ENCODE results near the gene CLMN.
"Not testable (repeated sequence)": the region's sequence is repeated elsewhere in the genome, so short reads cannot be mapped to it uniquely, and the experiment has no call there.

Gene CLMN

DNA sequence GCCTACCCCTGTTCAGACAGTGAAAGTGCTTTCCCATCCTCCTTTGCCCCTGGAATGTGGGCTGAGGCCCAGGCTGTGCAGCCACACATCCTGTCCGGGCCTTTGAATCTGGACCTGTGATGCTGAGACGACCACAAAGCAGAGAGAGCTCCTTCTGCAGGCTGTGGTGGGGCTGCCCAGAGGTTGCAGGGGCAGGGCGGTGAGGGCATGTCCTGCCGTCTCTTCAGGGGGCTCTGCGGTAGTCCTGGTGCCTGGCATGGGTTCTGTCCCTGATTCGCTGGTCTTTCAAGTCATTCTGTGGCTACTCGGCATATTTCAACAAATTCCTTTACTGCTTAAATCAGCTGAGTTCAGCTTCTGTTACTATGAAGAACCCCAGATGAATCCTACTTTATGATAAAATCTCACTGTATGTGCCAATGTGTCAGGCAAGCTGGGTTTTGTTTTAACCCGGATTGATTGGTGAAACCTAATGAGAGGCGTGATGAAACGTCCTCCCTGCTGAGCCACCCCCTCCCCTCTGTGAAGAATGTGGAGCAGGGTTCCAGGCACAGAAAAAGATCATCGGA is 99.0 kb downstream of the CLMN start:
- no peak for DNase-seq (ENCODE audit: low read depth, low spot score)

DNA sequence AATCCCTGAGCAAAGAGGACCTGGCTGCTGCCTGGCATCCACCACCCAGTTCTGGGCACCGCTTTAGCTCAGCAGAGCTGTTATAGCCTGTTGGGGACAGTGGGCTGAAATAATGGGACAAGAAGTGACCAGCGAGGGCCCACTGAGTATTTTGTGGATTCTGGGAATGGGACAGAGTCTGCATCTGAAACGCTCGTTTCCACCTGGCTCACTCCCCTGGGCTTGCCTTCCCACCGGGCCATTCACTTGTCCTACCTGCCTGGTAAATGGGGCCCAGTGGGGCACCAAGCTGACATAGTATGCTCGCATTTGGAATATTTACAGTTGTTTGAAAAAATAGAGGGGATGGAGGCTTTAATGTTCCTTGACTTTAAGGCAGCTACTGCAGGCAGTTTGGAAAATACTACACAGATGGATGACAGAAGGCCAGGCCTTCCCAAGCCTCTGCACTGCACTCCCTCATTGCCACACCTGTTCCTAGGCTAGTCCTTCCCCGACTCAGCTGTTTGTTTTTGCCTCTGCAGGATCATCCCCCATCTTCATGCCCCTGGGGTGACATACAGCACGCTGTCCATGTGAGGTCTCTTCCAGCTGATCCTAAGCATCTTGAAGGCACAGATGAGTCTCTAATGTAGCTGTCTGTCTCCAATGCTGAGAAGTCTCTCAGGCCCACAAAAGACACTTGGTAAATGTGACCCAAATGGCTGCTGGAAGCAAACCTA is 101.1 kb downstream of the CLMN start:
- DNase-seq (ENCODE audit: low read depth, low spot score) = no peak

DNA sequence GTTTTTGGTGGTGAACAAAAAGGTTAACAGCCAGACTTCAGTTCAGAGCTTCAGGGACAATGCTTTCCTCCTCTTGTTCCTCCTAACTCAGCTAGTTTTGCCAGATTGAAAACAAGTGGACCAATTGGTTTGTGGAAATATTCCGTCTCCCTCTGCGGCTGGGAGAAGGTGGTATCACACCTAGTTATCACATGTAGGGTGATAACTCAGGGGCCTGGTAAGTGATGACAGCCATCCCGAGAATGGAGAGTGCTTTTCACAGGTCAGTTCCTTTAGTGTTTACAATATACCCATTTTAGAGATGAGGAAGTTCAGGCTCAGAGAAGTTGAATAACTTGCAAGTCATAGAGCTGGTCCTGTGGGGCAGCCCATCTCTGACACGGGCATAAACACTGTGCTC is 101.7 kb downstream of the CLMN start:
- no peak for DNase-seq (ENCODE audit: low read depth, low spot score)

DNA sequence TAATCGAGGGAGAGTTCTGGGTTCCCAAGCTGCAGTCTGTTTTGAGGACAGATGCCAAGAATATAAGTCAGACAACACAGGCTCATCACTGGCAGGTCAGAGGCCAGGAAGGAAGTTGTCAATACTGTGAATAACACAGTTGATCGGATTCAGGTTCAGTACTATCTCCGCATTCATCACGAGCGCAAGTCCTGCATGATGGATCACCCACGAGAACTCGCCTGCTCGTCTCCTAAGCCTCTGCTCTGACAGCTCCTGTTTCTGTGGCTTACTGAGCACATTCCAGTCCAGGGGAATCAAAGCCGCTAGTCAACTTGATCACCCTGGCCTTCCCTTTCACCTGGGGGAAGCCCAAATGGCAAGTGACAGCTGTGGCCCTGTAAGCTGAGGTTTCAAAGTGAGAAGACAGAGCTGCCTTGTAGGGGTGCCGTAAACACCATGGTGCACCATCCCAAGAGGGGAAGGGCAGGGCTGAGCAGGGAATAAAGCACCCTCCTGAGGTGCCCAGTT is 102.3 kb downstream of the CLMN start:
- no peak for DNase-seq (ENCODE audit: low read depth, low spot score)

DNA sequence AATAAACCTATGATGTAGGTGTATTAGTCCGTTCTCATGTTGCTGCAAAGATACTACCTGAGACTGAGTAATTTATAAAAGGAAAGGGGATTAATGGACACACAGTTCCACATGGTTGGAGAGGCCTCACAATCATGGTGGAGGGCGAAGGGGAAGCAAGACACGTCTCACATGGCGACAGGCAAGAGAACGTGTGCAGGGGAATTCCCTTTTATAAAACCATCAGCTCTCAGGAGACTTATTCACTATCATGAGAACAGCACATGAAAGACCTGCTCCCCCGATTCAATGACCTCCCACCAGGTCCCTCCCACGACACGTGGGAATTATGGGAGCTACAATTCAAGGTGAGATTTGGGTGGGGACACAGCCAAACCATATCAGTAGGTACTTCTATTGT is 103.7 kb downstream of the CLMN start:
- DNase-seq (ENCODE audit: low read depth, low spot score) = no peak

DNA sequence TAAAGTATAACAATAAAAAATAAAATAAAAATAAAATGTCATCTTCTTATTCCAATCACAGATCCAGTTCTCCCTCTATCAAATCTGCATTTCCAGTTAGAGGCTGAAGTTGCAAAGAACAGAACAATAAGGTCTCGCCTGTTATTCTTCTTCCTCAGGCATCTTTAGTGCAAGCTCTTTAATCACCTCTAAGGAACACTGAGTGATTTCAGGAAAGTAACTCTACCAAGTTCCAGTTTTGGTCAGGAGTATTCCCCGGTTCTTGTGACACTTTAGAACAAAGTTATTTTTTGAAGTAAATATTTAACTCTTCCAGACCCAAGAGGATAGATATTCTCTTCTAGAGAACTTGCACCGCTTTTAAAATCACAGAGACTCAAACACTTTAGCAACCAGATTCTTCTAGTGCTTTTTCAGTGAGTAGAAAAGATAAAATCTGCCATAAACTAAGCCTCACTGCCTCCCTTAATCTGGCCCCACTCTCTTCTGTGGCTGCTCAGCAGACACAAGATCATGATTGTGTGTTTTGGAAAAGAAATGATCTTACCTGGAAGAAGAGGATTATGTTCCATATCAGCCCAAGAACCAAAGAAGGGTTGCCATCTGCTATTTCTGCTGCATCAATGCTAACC is 104.5 kb downstream of the CLMN start:
- DNase-seq (ENCODE audit: low read depth, low spot score) = no peak

DNA sequence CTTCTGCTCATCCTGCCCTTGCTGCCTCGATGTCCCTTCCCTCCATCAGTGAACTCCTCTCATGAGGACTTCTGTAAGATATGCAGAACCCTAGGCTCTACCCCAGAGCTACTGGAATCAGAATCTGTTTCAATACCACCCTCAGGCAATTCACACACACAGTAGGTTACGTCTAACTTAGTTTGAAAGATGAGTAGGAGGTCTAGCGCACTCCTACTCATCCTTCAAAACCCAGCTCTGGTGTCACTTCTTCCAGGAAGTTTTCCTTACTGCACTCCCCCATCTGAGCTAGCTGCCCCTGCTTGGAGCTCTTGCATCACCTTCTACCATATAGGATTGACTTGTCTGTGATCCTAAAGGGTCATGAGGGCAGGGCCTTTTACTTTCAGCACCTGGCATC is 105.9 kb downstream of the CLMN start:
- no peak for DNase-seq (ENCODE audit: low read depth, low spot score)

DNA sequence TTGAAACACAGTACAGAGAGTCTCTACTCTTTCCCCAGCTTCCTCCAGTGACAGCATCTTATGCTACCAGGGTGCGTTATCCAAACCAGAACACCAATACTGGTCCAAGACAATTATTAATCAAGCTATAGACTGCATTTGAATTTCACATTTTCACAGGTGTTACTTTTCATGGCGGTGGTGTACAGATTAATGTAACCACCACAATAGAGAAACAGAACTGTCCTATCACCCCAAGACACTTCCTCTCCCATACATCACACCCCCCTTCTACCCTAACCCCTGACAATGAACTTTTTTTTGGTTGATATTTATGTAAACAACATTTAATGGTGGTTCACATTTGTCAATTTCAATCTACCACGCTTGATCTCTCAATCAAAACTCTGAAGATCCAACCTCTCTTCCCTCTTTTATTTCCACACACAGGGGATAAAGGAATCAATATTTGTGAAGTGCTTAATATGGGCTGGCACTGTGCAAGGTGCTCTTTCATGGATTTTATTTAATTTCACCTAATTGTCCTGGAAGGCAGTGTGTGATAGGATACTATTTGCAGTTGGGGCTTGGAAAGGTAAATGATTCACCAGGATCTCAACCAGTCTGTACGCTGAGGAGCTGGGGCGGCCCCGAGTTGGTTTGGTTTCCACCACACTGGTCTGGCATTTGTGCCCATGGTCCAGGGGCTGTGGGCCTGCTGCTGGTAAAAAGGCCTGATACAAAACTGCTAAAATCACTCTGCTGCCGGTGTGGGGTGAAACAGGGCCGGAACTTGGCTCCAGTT is 107.8 kb downstream of the CLMN start:
- DNase-seq (ENCODE audit: low read depth, low spot score) = no peak

DNA sequence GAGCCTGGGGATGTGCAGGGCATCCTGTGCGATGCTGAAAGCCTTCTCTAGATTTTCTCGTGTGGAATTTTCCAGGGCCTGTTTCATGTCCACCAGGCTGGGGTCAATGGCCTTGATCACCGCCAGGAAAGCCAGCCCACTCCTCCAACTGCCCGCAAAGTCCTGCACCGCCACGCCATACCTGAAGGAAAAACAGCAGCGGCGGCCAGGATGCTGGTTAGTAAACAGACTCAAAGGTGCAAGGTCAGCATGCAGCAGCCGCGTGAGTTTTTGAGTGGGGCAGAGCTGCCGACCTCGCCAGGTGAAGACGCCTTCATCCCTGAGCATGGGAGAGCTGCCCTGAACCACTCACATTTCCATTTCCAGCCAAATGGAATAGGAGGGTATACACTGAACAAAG is 109.0 kb downstream of the CLMN start:
- DNase-seq (ENCODE audit: low read depth, low spot score) = no peak

DNA sequence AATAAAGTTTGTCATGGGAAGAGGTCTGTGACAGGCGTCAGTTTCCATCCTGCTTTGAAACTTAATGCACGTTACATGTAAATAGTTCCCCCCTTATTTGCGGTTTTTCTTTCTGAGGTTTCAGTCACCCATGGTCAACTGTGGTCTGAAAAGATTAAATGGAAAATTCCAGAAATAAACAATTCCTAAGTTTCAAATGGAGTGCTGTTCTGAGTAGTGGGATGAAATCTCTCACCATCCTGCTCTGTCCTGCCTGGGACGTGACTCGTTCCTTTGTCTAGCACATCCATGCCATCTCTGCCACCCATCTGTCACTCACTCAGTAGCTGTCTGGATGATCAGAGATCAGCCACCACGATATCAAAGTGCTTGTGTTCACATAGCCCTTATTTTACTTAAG is 111.1 kb downstream of the CLMN start:
- DNase-seq (ENCODE audit: low read depth, low spot score) = no peak

DNA sequence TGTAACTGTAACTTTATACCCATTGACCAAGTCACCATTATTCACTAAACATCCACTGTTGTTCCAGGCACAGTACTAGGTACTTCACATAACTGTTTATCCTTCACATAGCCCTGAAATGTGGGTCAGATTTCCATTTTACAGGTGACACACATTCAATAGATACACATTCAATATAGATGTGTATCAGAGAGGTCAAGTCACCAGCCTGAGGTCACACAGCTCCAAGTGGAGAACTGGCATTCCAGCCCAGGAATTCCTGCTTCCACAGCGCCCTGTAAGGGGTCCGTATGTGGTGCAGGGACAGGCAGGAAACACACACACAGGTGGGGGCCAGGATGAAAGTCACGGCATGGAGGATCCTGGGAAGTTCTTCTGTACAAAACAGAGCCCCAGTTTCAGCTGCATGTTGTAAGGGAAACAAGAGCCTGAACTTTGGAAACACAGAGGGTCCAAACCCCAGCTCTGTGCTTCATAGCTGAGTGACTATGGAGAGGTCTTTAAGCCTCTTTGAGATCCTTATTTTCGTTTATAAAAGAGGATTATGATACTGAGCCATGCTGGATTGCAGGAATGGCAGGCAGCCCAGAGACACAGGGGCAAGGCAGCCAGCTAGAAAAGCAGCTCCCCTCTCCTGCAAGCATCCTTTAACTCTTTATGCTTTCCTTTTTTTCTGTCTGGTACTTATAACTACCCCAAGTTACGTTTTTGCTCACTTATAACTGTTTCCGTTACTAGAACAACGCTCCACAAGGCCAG is 112.1 kb downstream of the CLMN start:
- no peak for DNase-seq (ENCODE audit: low read depth, low spot score)

DNA sequence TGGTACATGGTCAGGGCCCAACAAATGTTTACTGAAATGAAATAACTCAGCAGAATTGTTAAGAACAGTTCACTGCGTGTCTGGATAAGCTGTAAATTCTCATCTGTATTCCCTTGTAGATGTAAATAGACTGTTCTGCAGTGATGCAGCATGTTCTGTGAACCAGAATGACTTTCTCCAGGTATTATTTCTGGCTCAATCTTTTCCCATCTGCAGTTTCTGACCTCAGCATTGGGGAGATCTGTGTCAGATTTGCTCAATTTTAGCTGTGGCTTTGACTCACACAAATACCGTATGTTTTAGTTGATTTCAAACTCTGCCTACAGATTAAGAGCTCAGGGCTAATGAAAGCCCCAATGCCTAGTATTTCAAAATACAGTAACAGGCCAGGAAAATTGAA is 113.2 kb downstream of the CLMN start:
- no peak for DNase-seq (ENCODE audit: low read depth, low spot score)

DNA sequence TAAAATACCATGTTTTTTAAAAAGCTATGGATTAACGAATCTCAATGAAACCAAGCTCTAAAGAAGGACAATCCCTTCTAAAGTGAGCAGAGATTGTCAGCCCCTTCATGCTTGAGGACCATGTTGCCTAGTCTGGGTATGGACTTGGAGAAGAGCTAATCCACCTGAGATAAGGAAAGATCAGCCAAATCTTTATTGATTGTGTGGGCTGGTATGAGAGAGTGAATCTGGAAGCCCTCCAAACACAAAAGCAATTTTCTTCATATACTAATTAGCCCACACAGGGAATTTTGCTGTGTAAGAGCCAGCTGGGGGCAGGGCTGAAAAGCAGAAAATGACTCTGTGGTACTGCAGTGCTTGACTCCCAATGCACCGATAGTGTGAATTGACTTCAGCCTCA is 115.0 kb downstream of the CLMN start:
- DNase-seq (ENCODE audit: low read depth, low spot score) = no peak

DNA sequence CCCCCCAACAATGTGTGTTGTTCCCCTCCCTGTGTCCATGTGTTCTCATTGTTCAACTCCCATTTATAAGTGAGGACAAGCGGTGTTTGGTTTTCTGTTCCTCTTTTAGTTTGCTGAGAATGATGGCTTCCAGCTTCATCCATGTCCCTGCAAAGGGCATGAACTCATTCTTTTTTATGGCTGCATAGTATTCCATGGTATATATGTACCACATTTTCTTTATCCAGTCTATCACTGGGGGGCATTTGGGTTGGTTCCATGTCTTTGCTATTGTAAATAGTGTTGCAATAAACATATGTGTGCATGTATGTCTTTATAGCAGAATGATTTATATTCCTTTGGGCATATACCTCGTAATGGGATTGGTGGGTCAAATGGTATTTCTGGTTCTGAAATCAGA is 118.0 kb downstream of the CLMN start:
- not testable (repeated sequence) for DNase-seq (ENCODE audit: low read depth, low spot score)

DNA sequence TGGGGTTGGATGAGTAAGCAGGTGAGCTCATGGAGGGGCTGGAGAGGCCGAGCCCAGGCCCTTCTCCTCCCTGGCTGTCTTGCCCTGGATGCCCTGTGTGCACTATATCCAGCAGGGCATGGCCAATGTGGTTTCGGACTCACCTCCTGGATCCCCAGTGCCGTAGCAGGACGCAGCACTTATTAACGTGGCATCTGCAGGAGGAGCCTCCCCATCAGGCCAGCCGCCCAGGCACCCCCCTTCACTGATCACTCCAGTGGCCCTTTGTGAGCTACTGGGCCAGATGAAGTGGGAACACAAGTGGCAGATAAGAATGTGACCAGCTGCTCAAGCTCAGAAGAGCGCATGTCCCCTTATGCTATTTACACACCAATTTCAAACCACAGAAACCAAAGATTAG is 119.3 kb downstream of the CLMN start:
- no peak for DNase-seq (ENCODE audit: low read depth, low spot score)

DNA sequence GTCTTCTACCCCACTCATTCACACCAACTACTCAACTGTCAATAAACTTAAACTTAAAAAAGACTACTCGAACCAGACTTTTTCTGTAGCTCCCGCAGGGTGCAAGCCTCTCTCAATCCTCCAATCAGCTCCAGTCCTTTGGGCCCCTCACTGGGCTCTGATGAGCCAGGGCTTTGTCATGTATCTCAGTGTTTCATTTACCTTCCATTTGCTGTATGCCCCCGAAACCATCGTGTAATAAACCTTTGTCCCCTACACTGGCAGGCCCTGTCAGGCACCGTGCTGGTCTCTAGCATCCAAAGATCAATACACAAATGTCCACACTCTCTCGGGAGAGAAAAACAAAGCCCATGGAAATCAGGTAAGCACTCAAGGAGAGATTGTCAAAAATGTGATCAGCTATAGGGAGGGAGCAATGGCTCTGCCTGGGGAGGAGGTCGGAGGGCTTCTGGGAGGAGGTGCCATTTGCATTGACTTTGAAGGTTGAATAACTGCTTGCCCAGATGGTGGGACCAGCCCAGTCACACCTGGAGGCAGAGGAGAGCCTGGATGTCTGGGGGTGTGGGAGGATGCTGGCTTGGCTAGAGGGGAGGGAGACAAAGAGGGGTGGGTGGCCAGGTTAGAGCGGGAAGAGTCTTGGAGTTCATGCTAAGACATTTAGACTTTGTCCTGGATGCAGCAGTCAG is 120.3 kb downstream of the CLMN start:
- no peak for DNase-seq (ENCODE audit: low read depth, low spot score)

DNA sequence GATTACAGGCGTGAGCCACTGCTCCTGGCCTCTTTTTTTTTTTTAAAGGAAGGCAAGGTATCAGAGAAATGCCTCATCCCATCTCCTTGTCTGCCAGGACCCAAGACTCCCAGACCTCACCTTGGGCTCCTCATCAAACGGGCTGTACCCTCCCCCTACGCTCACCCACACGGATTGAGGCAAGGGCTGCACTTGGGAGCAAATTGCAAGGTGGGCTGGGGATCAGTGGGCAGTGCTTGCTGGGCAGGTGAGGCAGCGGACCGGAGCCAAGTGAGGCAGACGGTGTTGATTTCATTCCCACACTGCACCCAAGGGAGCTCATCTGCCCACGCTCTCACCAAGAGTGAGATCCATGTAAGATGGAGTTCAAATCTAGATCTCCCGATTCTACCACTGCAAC is 121.4 kb downstream of the CLMN start:
- no peak for DNase-seq (ENCODE audit: low read depth, low spot score)

DNA sequence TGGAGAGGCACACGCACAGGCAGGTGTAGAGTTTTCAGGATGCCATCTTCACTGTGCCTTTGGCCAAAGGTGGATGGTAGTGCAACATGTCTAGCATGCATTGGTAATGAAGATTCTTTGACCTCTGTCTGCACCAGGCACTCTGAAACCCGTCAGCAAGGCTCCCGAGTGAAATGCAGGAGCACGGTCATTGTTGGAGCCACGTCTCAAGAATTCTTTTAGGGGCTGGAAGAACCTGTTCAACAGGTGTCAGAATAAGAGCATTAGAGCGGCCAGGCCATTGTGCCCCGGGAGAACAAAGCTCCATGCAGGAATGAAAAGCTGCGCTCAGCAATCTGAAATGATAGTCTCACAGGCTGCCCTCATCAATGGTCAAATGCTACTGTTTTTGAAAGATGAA is 122.2 kb downstream of the CLMN start:
- DNase-seq (ENCODE audit: low read depth, low spot score) = no peak

DNA sequence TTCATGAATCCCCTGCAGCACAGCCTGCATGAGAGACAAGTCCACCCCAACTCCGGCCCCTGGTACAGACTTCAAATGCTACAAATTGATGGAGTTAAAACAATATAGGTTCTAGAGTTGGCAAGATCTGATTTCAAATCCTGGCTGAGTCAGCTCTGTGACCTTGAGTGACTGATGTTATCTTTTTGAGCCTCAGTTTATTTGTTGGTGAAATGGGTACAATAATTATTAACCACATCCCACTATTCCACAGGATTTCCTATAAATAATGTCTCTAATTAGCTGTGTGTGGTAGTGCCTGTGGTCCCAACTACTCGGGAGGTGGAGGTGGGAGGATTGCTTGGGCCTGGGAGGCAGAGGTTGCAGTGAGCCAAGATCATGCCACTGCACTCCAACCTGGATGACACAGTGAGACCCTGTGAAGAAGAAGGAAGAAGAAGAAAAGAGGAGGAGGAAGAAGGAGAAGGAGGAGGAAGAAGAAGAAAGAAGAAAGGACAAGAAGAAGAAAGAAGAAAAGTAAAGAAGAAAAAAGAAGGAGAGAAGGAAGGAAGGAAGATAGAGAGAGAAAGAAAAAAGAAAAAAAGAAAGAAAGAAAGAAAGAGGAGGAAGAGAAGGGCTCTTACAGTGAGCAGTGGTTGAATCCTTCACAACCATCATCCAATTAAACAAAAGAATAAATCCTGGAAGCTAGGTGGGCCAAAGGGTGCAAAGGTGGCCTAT is 122.7 kb downstream of the CLMN start:
- no peak for DNase-seq (ENCODE audit: low read depth, low spot score)

DNA sequence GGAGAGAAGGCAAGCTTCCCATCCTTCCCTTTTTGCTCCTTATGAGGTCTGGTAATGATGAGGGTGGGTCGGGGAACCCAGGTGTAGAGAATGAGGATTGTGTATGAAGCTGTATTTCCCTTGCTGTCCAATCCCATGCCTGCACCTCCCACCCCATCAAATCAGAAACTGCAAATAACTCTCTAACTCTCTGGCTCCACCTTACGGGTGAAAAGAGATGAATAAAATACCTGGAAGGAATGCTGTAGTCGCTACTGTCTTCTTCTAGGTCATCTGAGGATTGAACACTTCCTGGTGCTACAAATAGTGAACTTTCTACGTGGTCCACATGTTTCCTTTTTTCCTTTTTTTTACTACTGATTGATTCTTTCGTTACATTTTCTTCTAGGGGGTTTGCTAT is 123.4 kb downstream of the CLMN start:
- no peak for DNase-seq (ENCODE audit: low read depth, low spot score)
